HG03196 (cell line): ENCODE measurements around the gene KCNQ2.

Experiments used
- ATAC-seq: cut with Tn5 transposase; IDR thresholded peaks from one replicate; pipeline ENCODE4 v1.9.1; 2021; ENCODE audit not compliant: unreplicated experiment

The KCNQ2 gene

DNA sequence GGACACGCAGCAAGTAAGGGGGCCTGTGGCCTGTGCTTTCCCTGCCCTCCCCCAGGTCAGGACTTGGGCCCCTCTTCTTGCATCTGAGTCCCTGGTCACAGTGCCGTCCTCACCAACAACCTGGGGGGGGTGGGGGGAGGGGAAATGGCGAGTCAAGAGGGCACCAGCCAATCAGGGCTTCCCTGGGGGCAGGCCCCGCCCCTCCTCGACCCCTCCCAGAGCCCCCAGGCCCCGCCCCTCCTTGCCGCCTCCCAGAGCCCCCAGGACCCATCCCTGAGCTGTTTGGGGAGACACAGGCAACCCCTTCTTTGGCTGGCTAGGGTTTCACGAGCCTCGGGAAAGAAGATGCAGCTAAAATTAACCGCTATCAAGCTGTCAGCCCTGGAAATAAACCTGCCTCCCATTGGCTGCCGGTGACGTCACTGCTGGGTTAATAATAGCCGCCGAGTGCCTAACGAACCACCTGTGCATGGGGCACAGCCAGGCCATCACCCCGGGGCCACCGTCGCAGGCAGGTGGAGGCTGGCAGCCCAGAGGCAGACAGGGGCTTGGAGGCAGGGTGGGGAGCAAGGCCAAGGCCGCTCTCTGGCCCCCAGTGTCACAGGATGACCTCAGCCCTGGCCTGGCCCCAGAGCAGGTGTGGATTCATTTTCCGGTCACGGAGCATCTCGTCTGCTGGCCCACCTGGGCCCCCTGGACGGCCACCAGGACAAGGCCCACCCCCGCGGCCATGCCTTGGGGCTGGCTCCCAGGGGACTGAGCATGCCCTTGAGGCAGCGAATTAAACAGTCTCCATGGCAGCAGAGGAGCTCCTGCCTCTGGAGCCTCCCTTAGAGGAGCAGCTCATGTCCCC lies 29.6 kb upstream of the KCNQ2 start:
- no peak for ATAC-seq

DNA sequence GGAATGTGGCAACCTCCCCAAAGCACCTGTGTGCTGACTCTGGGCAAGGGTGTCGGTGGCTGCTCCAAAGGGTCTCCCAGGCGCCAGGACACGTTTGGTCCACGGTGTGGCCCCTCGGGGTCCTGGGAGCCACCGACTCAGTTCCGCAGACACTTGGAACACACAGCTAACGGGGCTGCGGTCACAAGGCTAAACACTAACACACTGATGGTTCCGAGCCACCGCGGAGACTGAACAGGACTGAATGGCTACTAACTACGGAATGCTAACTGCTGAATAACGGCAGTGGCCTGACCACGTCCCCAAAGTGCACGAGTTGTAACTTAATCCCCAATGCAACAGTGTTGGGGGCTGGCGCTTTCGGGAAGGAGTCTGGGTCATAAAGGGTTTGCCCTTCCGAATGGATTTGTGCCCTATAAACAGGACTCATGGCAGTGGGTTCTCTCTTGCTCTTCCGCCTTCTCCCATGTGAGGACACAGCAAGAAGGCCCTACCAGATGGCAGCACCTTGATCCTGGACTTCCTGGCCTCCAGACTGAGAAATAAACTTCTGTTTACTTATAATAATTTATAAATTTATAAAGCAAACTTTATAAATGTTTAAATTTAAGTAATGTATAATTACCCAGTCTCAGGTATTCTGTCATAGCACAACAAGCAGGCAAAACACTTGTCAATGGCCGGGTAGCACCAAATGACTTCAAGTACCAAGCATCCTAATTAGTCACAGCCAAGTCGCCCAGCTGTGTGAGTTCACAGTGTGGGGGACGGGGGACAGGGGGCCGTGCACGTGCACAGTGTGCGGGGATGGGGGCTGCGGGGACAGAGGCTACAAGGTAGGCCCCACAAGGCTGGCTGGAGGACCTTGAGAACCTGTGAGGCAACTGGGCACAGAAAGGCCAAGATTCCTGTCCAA lies 28.7 kb upstream of the KCNQ2 start:
- no peak for ATAC-seq

GRCh38 chr20:63500151-63500901 lies 27.9 kb upstream of the KCNQ2 start:
- ATAC-seq = no peak

DNA sequence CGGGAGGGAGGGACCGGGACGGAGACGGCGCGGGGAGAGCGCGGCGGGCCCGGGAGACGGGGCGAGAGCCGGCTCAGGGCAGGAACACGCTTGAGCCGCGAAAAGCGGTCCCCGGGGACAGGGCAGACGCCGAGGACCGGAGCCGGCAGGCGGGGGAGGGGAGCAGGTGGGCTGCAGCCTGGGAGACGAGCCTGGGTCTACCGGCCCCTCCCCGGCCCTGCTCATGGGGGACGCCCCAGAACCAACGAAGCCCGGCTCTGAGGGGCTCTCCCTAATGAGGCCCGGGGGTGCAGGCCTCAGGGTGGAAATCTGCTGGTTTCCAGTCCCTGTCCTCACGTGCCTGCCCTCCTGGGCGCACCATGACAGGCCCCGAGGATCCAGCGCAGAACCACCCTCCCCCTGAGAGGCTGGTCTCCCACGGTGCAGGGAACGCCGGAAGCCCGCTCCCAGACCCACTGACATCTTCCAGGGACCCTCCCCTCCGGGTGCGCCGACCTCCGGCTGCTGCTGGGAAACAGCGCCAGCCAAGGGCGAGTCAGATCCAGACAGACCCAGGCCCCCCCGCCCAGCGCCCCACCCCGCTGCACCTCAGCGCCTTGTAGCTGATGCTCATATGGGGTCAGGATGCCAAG lies 27.0 kb upstream of the KCNQ2 start:
- ATAC-seq = no peak

GRCh38 chr20:63498960-63499337 lies 26.5 kb upstream of the KCNQ2 start, which contains the start of gene EEF1A2:
EEF1A2 (minus strand) TSS chr20:63499083; CDS start chr20:63497763, 1,320 bp downstream.
- ATAC-seq = no peak

DNA sequence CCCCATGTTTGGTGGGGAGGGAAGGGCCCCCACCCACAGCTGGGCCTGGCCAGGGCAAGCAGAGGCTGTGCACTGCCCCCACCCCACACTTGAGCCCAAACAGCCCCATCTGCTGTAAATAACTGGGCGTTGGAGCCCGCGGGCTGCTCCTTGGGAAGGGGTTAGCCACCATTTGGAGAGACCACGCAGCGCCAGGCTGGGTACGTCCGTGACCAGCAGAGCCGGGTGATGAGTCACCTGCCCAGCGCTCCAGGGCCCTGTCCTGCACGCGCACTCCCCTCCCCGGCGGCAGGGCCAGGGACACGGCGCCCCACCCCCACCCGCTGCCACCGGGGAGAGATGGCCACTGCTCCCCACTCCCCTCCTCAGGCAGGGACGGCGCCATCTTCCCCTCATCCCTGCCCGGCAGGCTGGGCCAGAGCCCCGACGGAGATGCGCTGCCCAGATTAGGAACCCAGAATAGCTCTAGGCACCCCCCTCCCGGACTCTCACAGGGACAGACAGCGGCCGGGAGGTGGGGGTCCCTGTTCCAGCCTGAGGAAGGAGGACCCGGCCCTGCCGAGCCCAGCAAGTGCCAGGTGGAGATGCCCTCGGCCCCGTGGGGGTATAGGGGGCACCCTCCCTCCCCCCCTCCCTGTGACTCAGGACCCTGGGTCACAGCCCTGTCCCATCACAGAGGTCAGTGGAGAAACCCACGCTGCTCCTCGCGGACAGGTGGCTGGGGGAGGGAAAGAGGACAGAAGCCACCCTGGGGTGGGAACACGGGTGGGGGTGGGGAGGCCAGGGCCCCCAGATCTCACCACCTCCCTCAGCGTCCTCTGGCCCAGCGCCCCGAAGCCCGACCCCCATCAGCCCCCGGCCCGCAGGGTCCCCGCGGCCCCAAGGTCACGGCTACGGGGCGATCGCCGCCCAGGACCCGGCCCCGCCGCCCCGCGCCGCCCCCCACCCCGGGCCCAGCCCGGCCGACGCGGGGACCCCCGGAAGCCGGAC lies 25.8 kb upstream of the KCNQ2 start:
- no peak for ATAC-seq

DNA sequence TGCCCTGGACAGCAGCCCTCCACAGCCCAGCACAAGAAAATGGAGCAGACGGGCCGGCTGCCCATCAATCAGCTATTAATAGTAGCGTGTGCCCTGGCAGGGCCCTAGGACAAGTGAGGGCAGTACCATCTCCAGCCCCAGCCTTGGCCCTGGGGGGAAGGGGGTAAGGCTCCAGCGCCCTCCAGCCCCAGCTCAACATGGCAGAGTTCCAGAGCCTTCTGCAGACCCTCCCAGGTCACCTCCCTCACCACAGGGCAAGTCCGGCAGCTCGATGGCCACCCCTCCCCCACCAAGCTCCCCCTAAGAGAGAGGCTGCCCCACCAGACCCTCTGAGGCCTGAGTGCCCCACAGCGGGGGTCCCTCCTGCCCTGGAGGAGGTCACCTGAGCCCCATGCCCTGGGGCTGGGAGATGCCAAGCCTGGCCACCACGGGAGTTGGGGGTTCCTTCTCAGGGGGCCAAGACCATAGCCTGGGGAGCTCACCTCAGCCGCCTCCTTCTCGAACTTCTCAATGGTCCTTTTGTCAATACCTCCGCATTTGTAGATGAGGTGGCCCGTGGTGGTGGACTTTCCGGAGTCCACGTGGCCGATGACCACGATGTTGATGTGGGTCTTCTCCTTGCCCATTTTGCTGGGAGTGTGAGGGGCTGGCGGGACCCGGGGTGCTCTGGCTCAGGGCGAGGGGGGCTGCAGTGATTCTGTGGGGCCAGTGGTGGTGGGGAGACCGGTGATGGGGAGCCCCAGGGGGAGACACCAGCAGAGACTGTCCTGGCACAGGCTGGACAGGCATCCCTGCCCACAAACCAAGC lies 24.9 kb upstream of the KCNQ2 start:
- ATAC-seq = no peak

- ATAC-seq = no peak
Measured at GRCh38 chr20:63496596-63497120, 24.2 kb upstream of the KCNQ2 start.

DNA sequence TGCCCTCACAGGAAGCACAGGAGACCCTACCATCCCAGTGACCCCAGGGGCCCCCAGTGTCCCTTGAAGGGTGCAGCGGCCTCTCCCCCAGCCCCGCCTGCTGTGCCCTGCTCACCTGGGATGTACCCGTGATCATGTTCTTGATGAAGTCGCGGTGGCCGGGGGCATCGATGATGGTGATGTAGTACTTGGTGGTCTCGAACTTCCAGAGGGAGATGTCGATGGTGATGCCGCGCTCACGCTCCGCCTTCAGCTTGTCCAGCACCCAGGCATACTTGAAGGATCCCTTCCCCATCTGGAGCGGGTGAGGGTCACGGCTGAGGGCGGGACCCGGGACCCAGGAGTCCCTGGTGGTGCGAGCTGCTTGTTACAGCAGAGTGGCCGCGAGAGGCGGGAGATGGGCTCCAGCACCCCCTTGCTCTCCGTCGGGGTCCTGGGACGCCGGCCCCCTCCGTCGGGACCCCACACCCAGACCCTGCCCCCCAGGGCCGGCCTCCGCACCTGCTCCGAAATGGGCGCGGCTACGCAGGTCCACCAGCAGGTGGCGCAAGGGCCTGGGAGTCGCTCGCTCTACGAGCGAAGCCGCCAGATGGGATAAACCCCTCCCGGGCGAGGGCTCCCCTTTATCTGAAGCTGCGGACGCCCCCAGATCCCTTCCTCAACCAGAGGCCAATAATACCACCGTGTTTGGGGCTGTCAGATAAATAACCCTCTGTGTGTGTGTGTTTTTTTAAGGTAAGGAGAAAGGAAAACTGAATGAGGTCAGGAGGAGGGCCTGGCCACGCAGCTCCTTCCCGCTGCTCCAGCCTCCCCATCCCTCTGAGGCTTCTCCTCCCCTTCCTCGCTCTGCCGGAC lies 23.5 kb upstream of the KCNQ2 start:
- ATAC-seq = no peak

DNA sequence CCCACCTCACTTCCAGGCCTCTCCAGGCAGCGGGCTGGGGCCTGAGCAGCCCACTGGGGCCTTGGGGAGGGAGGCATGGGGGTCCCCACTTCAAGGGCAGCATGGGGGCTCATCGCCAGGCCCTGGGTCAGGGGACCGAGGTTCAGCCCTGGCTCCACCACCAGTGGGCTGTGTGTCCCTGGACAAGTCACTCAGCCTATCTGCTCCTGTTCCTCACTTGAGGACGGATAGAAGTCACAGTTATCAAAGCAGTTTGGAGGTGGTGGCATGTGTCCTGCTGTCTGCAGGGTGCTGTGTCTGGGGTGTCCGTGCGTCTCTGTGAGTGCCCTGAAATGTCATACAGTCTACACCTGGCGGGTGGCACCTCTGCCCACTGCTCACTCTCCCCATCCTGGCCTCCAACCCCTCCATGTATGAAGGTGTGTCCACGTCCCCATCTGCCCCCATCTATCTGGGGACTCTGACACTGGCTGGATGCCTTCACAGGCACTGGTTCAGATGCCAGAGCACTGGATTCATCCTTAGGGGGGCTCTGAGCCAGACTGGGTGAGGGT lies 22.8 kb upstream of the KCNQ2 start:
- ATAC-seq = no peak

DNA sequence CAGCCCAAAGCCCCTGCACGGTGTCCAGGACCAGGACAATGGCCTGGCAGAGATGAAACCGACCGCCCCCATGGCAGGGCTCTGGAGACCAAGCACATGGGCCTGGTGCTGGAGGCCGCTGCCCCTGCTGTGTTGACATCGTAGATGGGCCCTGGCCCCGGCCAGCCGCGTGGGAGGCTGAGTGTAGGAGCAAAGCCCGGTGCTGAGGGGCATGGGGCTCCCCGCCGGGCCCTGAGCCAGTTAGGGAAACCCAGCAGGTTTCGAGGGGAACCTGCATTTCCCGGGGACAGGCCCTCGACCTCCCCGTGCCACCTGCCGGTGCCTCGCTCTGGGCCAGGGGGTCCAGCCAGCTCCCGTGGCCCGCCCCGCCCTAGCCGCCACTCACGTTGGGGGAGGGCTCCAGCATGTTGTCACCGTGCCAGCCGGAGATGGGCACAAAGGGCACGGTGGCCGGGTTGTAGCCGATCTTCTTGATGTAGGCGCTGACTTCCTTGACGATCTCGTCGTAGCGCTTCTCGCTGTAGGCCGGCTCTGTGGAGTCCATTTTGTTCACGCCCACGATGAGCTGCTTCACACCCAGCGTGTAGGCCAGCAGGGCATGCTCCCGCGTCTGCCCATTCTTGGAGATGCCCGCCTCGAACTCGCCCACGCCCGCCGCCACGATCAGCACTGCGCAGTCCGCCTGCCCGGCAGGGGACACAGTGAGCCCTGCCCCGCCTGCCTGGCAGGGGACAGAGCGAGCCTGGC lies 22.1 kb upstream of the KCNQ2 start:
- no peak for ATAC-seq

DNA sequence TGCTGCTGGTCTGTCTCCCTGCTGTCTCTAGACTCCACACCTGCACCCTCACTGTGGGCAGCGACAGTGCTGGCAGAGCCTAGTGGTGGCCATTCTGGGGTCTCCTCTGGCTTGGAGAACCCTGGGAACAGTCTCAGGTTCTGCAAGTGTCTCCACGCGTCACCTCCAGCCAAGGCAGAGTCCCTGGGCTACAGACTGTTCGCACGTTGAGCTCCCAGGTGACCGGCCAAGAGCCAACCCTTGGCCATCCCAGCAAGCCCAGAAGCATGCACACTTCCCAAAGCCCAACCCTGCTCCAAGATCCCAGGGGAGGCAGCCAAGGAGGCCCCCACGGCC lies 21.6 kb upstream of the KCNQ2 start:
- no peak for ATAC-seq

DNA sequence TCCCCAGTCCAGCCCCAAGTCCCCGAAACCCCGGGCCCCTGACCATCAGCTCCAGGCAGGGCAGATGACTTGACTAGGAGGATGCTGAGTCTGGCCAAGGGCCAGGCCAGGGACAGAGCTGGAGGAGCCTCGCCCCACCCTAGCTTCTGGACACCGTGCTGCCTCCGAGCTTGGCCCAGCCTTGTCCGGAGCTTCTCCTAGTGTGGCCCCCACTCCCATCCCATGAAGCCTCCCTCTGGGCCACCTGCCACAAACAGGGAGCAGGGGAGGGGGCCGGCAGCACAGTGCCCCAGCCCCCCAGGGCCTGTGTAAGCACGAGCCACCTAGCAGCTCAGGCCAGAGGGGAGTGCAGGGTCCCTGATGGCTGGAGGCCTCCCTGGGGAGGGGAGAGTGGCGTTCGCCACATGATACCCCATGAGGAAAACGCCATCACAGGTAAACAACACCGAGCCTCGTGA lies 21.1 kb upstream of the KCNQ2 start:
- no peak for ATAC-seq

- ATAC-seq = no peak
Measured at GRCh38 chr20:63492982-63493381, 20.5 kb upstream of the KCNQ2 start.

DNA sequence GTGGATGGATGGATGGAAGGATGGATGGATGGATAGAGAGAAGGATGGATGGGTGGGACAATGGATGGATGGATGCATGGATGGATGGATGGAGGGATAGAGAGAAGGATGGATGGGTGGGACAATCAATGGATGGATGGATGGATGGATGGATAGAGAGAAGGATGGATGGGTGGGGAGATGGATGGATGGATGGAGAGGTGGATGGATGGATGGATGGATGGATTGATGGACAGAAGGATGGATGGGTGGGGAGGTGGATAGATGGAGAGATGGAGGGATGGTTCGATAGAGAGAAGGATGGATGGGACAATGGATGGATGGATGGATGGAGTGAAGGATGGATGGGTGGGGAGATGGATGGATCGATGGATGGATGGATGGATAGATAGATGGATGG lies 20.1 kb upstream of the KCNQ2 start:
- ATAC-seq = no peak

DNA sequence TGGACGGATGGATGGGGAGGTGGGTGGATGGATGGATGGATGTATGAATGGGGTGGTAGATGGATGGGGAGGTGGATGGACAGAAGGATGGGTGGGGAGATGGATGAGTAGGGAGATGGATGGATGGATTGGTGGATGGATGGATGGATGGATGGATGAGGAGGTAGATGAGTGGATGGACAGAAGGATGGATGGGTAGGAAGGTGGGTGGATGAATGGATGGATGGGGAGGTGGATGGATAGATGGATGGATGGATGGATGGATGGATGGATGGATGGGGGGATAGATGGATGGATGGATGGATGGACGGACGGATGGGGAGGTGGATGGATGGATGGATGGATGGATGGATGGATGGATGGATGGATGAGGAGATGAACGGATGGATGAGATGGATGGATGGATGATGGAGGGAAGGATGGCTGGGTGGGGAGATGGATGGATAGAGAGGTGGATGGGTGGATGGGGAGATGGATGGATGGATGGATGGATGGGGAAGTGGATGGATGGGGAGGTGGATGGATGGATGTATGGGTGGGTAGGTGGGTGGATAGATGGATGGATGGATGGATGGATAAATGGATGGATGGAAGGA lies 19.3 kb upstream of the KCNQ2 start:
- ATAC-seq = no peak
